ENCODE measurements around the gene NAV1. TPM values are rescaled to one million over a fixed set of nuclear protein-coding genes. Genes with fewer than 3 reads are reported as not detected.

The NAV1 gene
- total RNA-seq, 1 experiment from 2014 or later: 45.3 TPM

GRCh38 chr1:201530741-201531531 lies 8.0 kb upstream of the NAV1 start:
- Histone ChIP-seq H3K36me3 (ENCODE audit: low read depth) (no peaks in the 10 kb centered on the region), H3K4me1 (replicated peaks; ENCODE audit: insufficient read depth) (peaks cover 16% of the 10 kb centered on the region), H3K79me2 (ENCODE audit: low read depth) (no peaks in the 10 kb centered on the region), H3K27me3 (ENCODE audit: insufficient read depth, low read depth) (no peaks in the 10 kb centered on the region), H3K4me3 (no peak overlapping the region), H2AFZ (no peak overlapping the region), H3F3A (ENCODE audit: insufficient read depth, low read depth) (peaks cover 6% of the 10 kb centered on the region; the same call in 1 of the 2 replicates), H3K9me3 (ENCODE audit: insufficient read depth, low read depth) (no peaks in the 10 kb centered on the region), H3K9me2 (ENCODE audit: insufficient read depth) (no peaks in the 10 kb centered on the region), H3K27ac (no peak overlapping the region), H3K4me2 (no peak overlapping the region), H4K20me1 (ENCODE audit: insufficient read depth) (no peaks in the 10 kb centered on the region)
- CTCF ChIA-PET: interaction anchor here (0.7 to 1.4 kb wide), 4 partner anchors 29 to 182 kb away, joined by 3 to 5 read pairs (median 4); no protein-coding TSS in a partner anchor
- no TSS peak for BruUV-seq (replicated peaks)
- POLR2A ChIA-PET (ENCODE audit: unreplicated experiment): interaction anchor here (0.5 to 0.7 kb wide), 2 partner anchors 17 to 525 kb away, joined by 3 to 5 read pairs; no protein-coding TSS in a partner anchor
- TF ChIP-seq EZH2 (IDR thresholded peaks at IDR 0.05; ENCODE audit: low read depth): no peak
- peak; percentile 77 for TF ChIP-seq CTCF (conservative IDR thresholded peaks at IDR 0.05)
- intact Hi-C loops (cut with micrococcal nuclease; ENCODE audit: unreplicated experiment): loop anchor here (1.0 to 2.0 kb wide), 4 partner anchors 28 to 262 kb away; no protein-coding TSS in a partner anchor
- peak; percentile 48 to 78 for DNase-seq

- H3K9me2 ChIP-seq (ENCODE audit: insufficient read depth): no peaks in the 10 kb centered on the region
- DNase-seq: no peak
- H3K4me2 ChIP-seq: no peak overlapping the region
- CTCF ChIA-PET: interaction anchor here (1.1 to 1.4 kb wide), 2 partner anchors 28 to 40 kb away, joined by 4 to 5 read pairs; no protein-coding TSS in a partner anchor
- no peaks in the 10 kb centered on the region for H4K20me1 ChIP-seq (ENCODE audit: insufficient read depth)
- H3K4me1 ChIP-seq (replicated peaks; ENCODE audit: insufficient read depth): peaks cover 24% of the 10 kb centered on the region
- H3K36me3 ChIP-seq (ENCODE audit: low read depth): no peaks in the 10 kb centered on the region
- H3K79me2 ChIP-seq (ENCODE audit: low read depth): no peaks in the 10 kb centered on the region
- H3K9me3 ChIP-seq (ENCODE audit: insufficient read depth, low read depth): no peaks in the 10 kb centered on the region
- no peak overlapping the region for H2AFZ ChIP-seq
- H3K27me3 ChIP-seq (ENCODE audit: insufficient read depth, low read depth): no peaks in the 10 kb centered on the region
- no peak overlapping the region for H3K27ac ChIP-seq
- H3K4me3 ChIP-seq: no peak overlapping the region
- intact Hi-C loops (cut with micrococcal nuclease; ENCODE audit: unreplicated experiment): loop anchor here (2.0 kb wide), 2 partner anchors 27 to 261 kb away; no protein-coding TSS in a partner anchor
- TF ChIP-seq EZH2 (IDR thresholded peaks at IDR 0.05; ENCODE audit: low read depth) (no peak), CTCF (conservative IDR thresholded peaks at IDR 0.05) (no peak)
- BruUV-seq (replicated peaks): no TSS peak
- POLR2A ChIA-PET (ENCODE audit: unreplicated experiment): no interaction called here
- peaks cover 6% of the 10 kb centered on the region; the same call in 1 of the 2 replicates for H3F3A ChIP-seq (ENCODE audit: insufficient read depth, low read depth)
Measured at GRCh38 chr1:201531551-201532425, 7.1 kb upstream of the NAV1 start.

GRCh38 chr1:201533836-201534235 lies 5.1 kb upstream of the NAV1 start:
- H3K27ac ChIP-seq: no peak overlapping the region
- BruUV-seq (replicated peaks): no TSS peak
- no peak overlapping the region for H2AFZ ChIP-seq
- H3K79me2 ChIP-seq (ENCODE audit: low read depth): no peaks in the 10 kb centered on the region
- no peak overlapping the region for H3K4me2 ChIP-seq
- no peaks in the 10 kb centered on the region for H3K9me2 ChIP-seq (ENCODE audit: insufficient read depth)
- peaks cover 6% of the 10 kb centered on the region; the same call in 1 of the 2 replicates for H3F3A ChIP-seq (ENCODE audit: insufficient read depth, low read depth)
- ChIA-PET POLR2A (ENCODE audit: unreplicated experiment) (interaction anchor here (0.7 kb wide), 1 partner anchor 130 kb away, joined by 3 read pairs; no protein-coding TSS in a partner anchor), CTCF (no interaction called here)
- H3K27me3 ChIP-seq (ENCODE audit: insufficient read depth, low read depth): no peaks in the 10 kb centered on the region
- no peak overlapping the region for H3K4me3 ChIP-seq
- peaks cover 35% of the 10 kb centered on the region for H3K4me1 ChIP-seq (replicated peaks; ENCODE audit: insufficient read depth)
- no peak for DNase-seq
- H3K9me3 ChIP-seq (ENCODE audit: insufficient read depth, low read depth): no peaks in the 10 kb centered on the region
- H4K20me1 ChIP-seq (ENCODE audit: insufficient read depth): no peaks in the 10 kb centered on the region
- TF ChIP-seq EZH2 (IDR thresholded peaks at IDR 0.05; ENCODE audit: low read depth) (no peak), CTCF (conservative IDR thresholded peaks at IDR 0.05) (no peak)
- intact Hi-C loops (cut with micrococcal nuclease; ENCODE audit: unreplicated experiment): no loop called here
- no peaks in the 10 kb centered on the region for H3K36me3 ChIP-seq (ENCODE audit: low read depth)
